HepG2 (cell line): Measurements from ENCODE around the gene ID3. TPM values are rescaled to one million over a fixed set of nuclear protein-coding genes. Genes with fewer than 3 reads are reported as not detected.
A peak's percentile ranks its signal among the peaks of the same experiment; 100 is the strongest.

Source experiments
- ARID2 ChIP-seq: sonication (generic); formaldehyde crosslinking; IDR thresholded peaks from 2 replicates; pipeline ENCODE4 v1.8.1; 2022; ENCODE audit warnings: mild to moderate bottlenecking, missing genetic modification reagents, borderline replicate concordance
- CBX1 ChIP-seq: IDR thresholded peaks from one replicate; pipeline ENCODE4 v1.6.1; 2016; ENCODE audit warnings: antibody characterized with exemption, low read depth
- DNMT3B ChIP-seq: conservative IDR thresholded peaks from 2 replicates; pipeline ENCODE4 v1.6.1; 2016; ENCODE audit warnings: missing biosample characterization, control low read depth
- ELF1 ChIP-seq: sonication (generic); formaldehyde crosslinking; IDR thresholded peaks from 2 replicates; pipeline ENCODE4 v1.4.0; 2020; ENCODE audit warnings: missing genetic modification reagents
- GABPB1 ChIP-seq: IDR thresholded peaks from 2 replicates; pipeline ENCODE4 v1.6.1; 2016; ENCODE audit warnings: mild to moderate bottlenecking, missing genetic modification reagents, moderate library complexity, missing compliant biosample characterization
- HIVEP1 ChIP-seq: sonication (generic); formaldehyde crosslinking; IDR thresholded peaks from 2 replicates; pipeline ENCODE4 v1.4.0; 2020; ENCODE audit warnings: mild to moderate bottlenecking, missing genetic modification reagents
- HNRNPK ChIP-seq: fragments of 200-400 bp; formaldehyde crosslinking; IDR thresholded peaks from 2 replicates; pipeline ENCODE4 v1.6.1; 2018; ENCODE audit warnings: low read length, low read depth, moderate library complexity, mild to moderate bottlenecking; ENCODE audit not compliant: poor library complexity, severe bottlenecking
- IRF9 ChIP-seq: sonication (generic); formaldehyde crosslinking; IDR thresholded peaks from 2 replicates; pipeline ENCODE4 v1.8.0; 2022; ENCODE audit warnings: missing genetic modification reagents, mild to moderate bottlenecking, borderline replicate concordance
- ISL2 ChIP-seq: sonication (generic); formaldehyde crosslinking; IDR thresholded peaks from 2 replicates; pipeline ENCODE4 v1.5.0; 2020; ENCODE audit warnings: missing genetic modification reagents
- KLF11 ChIP-seq: IDR thresholded peaks from 2 replicates; pipeline ENCODE4 v1.6.1; 2016; ENCODE audit warnings: missing compliant biosample characterization
- MAF1 ChIP-seq: sonication (generic); formaldehyde crosslinking; IDR thresholded peaks from 2 replicates; pipeline ENCODE4 v1.5.0; 2020; ENCODE audit warnings: missing genetic modification reagents, borderline replicate concordance
- MYC ChIP-seq: sonication (generic); formaldehyde crosslinking; IDR thresholded peaks from 2 replicates; pipeline ENCODE4 v1.9.0; 2021; ENCODE audit warnings: missing genetic modification reagents, borderline replicate concordance
- POGK ChIP-seq: sonication (generic); formaldehyde crosslinking; conservative IDR thresholded peaks from 2 replicates; pipeline ENCODE4 v1.8.0; 2022; ENCODE audit warnings: mild to moderate bottlenecking, moderate library complexity, missing genetic modification reagents
- SMARCC2 ChIP-seq: fragments of 450-650 bp; IDR thresholded peaks from 2 replicates; pipeline ENCODE4 v1.6.1; 2017; ENCODE audit warnings: antibody characterized with exemption, mild to moderate bottlenecking
- THAP11 ChIP-seq: IDR thresholded peaks from 2 replicates; pipeline ENCODE4 v1.6.1; 2016; ENCODE audit warnings: missing biosample characterization, missing genetic modification reagents
- ZBTB38 ChIP-seq: sonication (generic); formaldehyde crosslinking; IDR thresholded peaks from 2 replicates; pipeline ENCODE4 v1.5.1; 2020; ENCODE audit warnings: mild to moderate bottlenecking, missing genetic modification reagents
- ZBTB7B ChIP-seq: sonication (generic); formaldehyde crosslinking; IDR thresholded peaks from 2 replicates; pipeline ENCODE4 v1.4.0; 2020; ENCODE audit warnings: missing genetic modification reagents
- ZFAT ChIP-seq: sonication (generic); formaldehyde crosslinking; conservative IDR thresholded peaks from 2 replicates; pipeline ENCODE4 v1.8.1; 2023; ENCODE audit warnings: missing genetic modification reagents, inconsistent platforms
- ZFY ChIP-seq: sonication (generic); formaldehyde crosslinking; IDR thresholded peaks from 2 replicates; pipeline ENCODE4 v1.4.0; 2020; ENCODE audit warnings: missing genetic modification reagents
- ZMYM4 ChIP-seq: sonication (generic); formaldehyde crosslinking; IDR thresholded peaks from 2 replicates; pipeline ENCODE4 v1.8.1; 2023; ENCODE audit warnings: mild to moderate bottlenecking, missing genetic modification reagents
- ZNF207 ChIP-seq: fragments of 450-650 bp; IDR thresholded peaks from 2 replicates; pipeline ENCODE4 v1.6.1; 2016; ENCODE audit warnings: antibody characterized with exemption, borderline replicate concordance
- ZNF543 ChIP-seq: sonication (generic); formaldehyde crosslinking; IDR thresholded peaks from 2 replicates; pipeline ENCODE4 v1.4.0; 2020; ENCODE audit warnings: mild to moderate bottlenecking, missing genetic modification reagents
- ZNF614 ChIP-seq: IDR thresholded peaks from 2 replicates; pipeline ENCODE4 v1.6.1; 2018; ENCODE audit warnings: missing biosample characterization, missing genetic modification reagents, inconsistent platforms, borderline replicate concordance
- ZNF652 ChIP-seq: IDR thresholded peaks from 2 replicates; pipeline ENCODE4 v1.6.1; 2016; ENCODE audit warnings: low read depth, borderline replicate concordance
- ZNF816 ChIP-seq: sonication (generic); formaldehyde crosslinking; IDR thresholded peaks from 2 replicates; pipeline ENCODE4 v1.8.0; 2022; ENCODE audit warnings: missing genetic modification reagents, mild to moderate bottlenecking, borderline replicate concordance
- ZNF850 ChIP-seq: sonication (generic); formaldehyde crosslinking; conservative IDR thresholded peaks from 2 replicates; pipeline ENCODE4 v1.9.0; 2021; ENCODE audit warnings: mild to moderate bottlenecking, missing genetic modification reagents
- ZSCAN12 ChIP-seq: sonication (generic); formaldehyde crosslinking; IDR thresholded peaks from 2 replicates; pipeline ENCODE4 v1.9.0; 2021; ENCODE audit warnings: mild to moderate bottlenecking, missing genetic modification reagents
- polyA plus RNA-seq, 8 experiments: library from polyadenylated mRNA; depleted of rRNA in 3 of 8; stranded (reverse) in 7 of 8; unstranded in 1 of 8; fragments of >200 nt; fragmentation: Illumina TruSeq in 4 of 8; extraction: Trizol in 4 of 8; gene quantifications; 2 replicates each; pipeline versions ENCODE4 v1.2.1 to v1.2.3, GENCODE V29; 2011 to 2016; ENCODE audit warnings: low read depth in 4 of 8, missing spikeins in 1 of 8, mixed read lengths in 1 of 8; ENCODE audit not compliant: insufficient read depth in 1 of 8
- total RNA-seq, 5 experiments: library from RNA; depleted of rRNA; stranded (reverse); fragments of >200 nt; fragmentation: Illumina TruSeq; extraction: Trizol; gene quantifications; 2 replicates each; pipeline ENCODE4 v1.2.3, GENCODE V29; 2016; ENCODE audit warnings: low read depth in 1 of 5

ID3 gene
- total and polyA plus RNA-seq, 2 of the 13 experiments (the other 11 are each of a cell fraction or from before 2014, with no cell fraction given) = 64.8 to 115 TPM

- no peak for TF ChIP-seq ZNF816 (CRISPR knock-in tag)
- TF ChIP-seq ZNF207 = no peak
- peak; percentile 56 for TF ChIP-seq ZBTB7B (CRISPR knock-in tag)
- TF ChIP-seq ISL2 (CRISPR knock-in tag) = peak; percentile 69
- TF ChIP-seq CBX1 = no peak
- TF ChIP-seq IRF9 (CRISPR knock-in tag) = no peak
- peak; percentile 59; the same call in 1 of the 2 replicates for TF ChIP-seq POGK
- peak; percentile 57; the same call in 1 of the 2 replicates for TF ChIP-seq ZNF614 (CRISPR knock-in tag)
- TF ChIP-seq KLF11 = no peak
- peak; percentile 45 for TF ChIP-seq THAP11 (CRISPR knock-in tag)
- TF ChIP-seq HNRNPK = no peak
- peak; percentile 63; the same call in 1 of the 2 replicates for TF ChIP-seq ZFY (CRISPR knock-in tag)
- TF ChIP-seq ZFAT (CRISPR knock-in tag) = no peak
- no peak for TF ChIP-seq DNMT3B (CRISPR knock-in tag)
- peak; percentile 37 for TF ChIP-seq ZBTB38 (CRISPR knock-in tag)
- TF ChIP-seq ARID2 (CRISPR knock-in tag) = no peak
- peak; percentile 50; the same call in 1 of the 2 replicates for TF ChIP-seq ZMYM4 (CRISPR knock-in tag)
- no peak for TF ChIP-seq ZNF850 (CRISPR knock-in tag)
- peak; percentile 63 for TF ChIP-seq GABPB1
- TF ChIP-seq ZNF652 = no peak
- TF ChIP-seq SMARCC2 = no peak
- no peak for TF ChIP-seq ZSCAN12 (CRISPR knock-in tag)
- no peak for TF ChIP-seq MAF1 (CRISPR knock-in tag)
- TF ChIP-seq ZNF543 (CRISPR knock-in tag) = peak; percentile 76; the same call in 1 of the 2 replicates
- no peak for TF ChIP-seq HIVEP1 (CRISPR knock-in tag)
- TF ChIP-seq ELF1 (CRISPR knock-in tag) = no peak
- TF ChIP-seq MYC (CRISPR knock-in tag) = peak; percentile 60; the same call in 1 of the 2 replicates
Observed at GRCh38 chr1:23554481-23555269, 4.6 kb downstream of the ID3 start (continued).
